Adrenal gland (tissue), 5 donors: ENCODE data around the gene UBE2N.

Experiments
- CTCF ChIP-seq, 6 experiments: fragments of 450-650 bp in 4 of 6; fragments of 200-600 bp in 2 of 6; sonication (generic) in 1 of 6; IDR thresholded peaks; 1 replicate in 5 of 6; 2 replicates in 1 of 6; pipeline versions ENCODE4 v1.5.1 to v1.8.0; 2016 to 2021; ENCODE audit warnings: antibody characterized with exemption in 6 of 6, mild to moderate bottlenecking in 2 of 6, moderate library complexity in 1 of 6
- POLR2A ChIP-seq, 2 donors: fragments of 450-650 bp; IDR thresholded peaks; one replicate each; pipeline ENCODE4 v1.6.1; 2017; ENCODE audit warnings: antibody characterized with exemption in 2 of 2, mild to moderate bottlenecking in 2 of 2, moderate library complexity in 1 of 2
- donor health status: DM: no; HTN: no; CAD: no.

DNA sequence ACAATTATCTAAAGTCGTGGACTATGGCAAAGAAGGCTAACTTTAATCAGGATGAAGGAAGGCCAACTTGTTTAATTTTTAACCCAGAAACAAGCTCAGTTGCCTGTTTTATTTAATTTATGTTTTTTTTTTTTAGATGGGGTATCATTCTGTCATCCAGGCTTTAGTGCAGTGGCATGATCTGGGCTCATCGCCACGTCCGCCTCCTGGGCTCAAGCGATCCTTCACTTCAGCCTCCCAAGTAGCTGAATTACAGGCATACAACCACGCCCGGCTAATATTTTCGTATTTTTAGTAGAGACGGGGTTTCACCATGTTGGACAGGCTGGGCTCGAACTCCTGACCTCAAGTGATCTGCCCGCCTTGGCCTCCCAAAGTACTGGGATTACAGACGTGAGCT lies 44.3 kb downstream of the UBE2N start:
- TF ChIP-seq CTCF (IDR thresholded peaks at IDR 0.05) (no peak), POLR2A (IDR thresholded peaks at IDR 0.05) (no peak)
